ENCODE data around the gene JAKMIP2. TPM values are rescaled to one million over a fixed set of nuclear protein-coding genes. Genes with fewer than 3 reads are reported as not detected.

Gene JAKMIP2
- total and polyA plus RNA-seq, 2 donors from 2014 or later: 0.38 to 0.71 TPM

GRCh38 chr5:147712019-147712418, 70.5 kb downstream of the JAKMIP2 start:
- no peak for DNase-seq
- TF ChIP-seq, protein P1, sequence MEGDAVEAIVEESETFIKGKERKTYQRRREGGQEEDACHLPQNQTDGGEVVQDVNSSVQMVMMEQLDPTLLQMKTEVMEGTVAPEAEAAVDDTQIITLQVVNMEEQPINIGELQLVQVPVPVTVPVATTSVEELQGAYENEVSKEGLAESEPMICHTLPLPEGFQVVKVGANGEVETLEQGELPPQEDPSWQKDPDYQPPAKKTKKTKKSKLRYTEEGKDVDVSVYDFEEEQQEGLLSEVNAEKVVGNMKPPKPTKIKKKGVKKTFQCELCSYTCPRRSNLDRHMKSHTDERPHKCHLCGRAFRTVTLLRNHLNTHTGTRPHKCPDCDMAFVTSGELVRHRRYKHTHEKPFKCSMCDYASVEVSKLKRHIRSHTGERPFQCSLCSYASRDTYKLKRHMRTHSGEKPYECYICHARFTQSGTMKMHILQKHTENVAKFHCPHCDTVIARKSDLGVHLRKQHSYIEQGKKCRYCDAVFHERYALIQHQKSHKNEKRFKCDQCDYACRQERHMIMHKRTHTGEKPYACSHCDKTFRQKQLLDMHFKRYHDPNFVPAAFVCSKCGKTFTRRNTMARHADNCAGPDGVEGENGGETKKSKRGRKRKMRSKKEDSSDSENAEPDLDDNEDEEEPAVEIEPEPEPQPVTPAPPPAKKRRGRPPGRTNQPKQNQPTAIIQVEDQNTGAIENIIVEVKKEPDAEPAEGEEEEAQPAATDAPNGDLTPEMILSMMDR (IDR thresholded peaks at IDR 0.05; ENCODE audit: borderline replicate concordance, extremely low read depth, insufficient read depth): no peak

GRCh38 chr5:147711019-147711418, 71.5 kb downstream of the JAKMIP2 start:
- no peaks in the 10 kb centered on the region for H3K27me3 ChIP-seq (ENCODE audit: control insufficient read depth, insufficient read depth, low read length)
- DNase-seq (no peak), FAIRE-seq (no peak)
- H3K9me3 ChIP-seq (ENCODE audit: control insufficient read depth in 2 of 3, insufficient read depth in 1 of 3, low read length in 3 of 3): no peaks in the 10 kb centered on the region
- H3K9ac ChIP-seq (ENCODE audit: low read length in 3 of 3): no peak overlapping the region
- no peaks in the 10 kb centered on the region for H3K4me1 ChIP-seq (ENCODE audit: control insufficient read depth in 2 of 3, insufficient read depth in 2 of 3, low read depth in 1 of 3, low read length in 3 of 3)
- no peak overlapping the region for H3K4me3 ChIP-seq (ENCODE audit: low read length in 3 of 3)
- H3K27ac ChIP-seq (ENCODE audit: low read depth in 2 of 2, low read length in 2 of 2): no peak overlapping the region
- no peaks in the 10 kb centered on the region for H3K36me3 ChIP-seq (ENCODE audit: control insufficient read depth in 2 of 3, insufficient read depth in 3 of 3, low read length in 3 of 3)
- intact Hi-C loops (cut with DNase I): no loop called here
- TF ChIP-seq, protein P1 (IDR thresholded peaks at IDR 0.05; ENCODE audit: borderline replicate concordance, extremely low read depth, insufficient read depth): no peak

More at GRCh38 chr5:147712019-147712418, 70.5 kb downstream of the JAKMIP2 start:
- intact Hi-C loops (cut with DNase I): no loop called here
- no peak overlapping the region for H3K9ac ChIP-seq (ENCODE audit: low read length in 3 of 3)
- FAIRE-seq: no peak
- H3K9me3 ChIP-seq (ENCODE audit: control insufficient read depth in 2 of 3, insufficient read depth in 1 of 3, low read length in 3 of 3): no peaks in the 10 kb centered on the region
- no peaks in the 10 kb centered on the region for H3K4me1 ChIP-seq (ENCODE audit: control insufficient read depth in 2 of 3, insufficient read depth in 2 of 3, low read depth in 1 of 3, low read length in 3 of 3)
- no peaks in the 10 kb centered on the region for H3K27me3 ChIP-seq (ENCODE audit: control insufficient read depth, insufficient read depth, low read length)
- no peak overlapping the region for H3K4me3 ChIP-seq (ENCODE audit: low read length in 3 of 3)
- H3K27ac ChIP-seq (ENCODE audit: low read depth in 2 of 2, low read length in 2 of 2): no peak overlapping the region
- no peaks in the 10 kb centered on the region for H3K36me3 ChIP-seq (ENCODE audit: control insufficient read depth in 2 of 3, insufficient read depth in 3 of 3, low read length in 3 of 3)

GRCh38 chr5:147708708-147709107, 73.8 kb downstream of the JAKMIP2 start:
- Histone ChIP-seq H3K27ac (ENCODE audit: low read depth in 2 of 2, low read length in 2 of 2) (no peak overlapping the region), H3K4me3 (ENCODE audit: low read length in 3 of 3) (no peak overlapping the region), H3K27me3 (ENCODE audit: control insufficient read depth, insufficient read depth, low read length) (no peaks in the 10 kb centered on the region), H3K9me3 (ENCODE audit: control insufficient read depth in 2 of 3, insufficient read depth in 1 of 3, low read length in 3 of 3) (no peaks in the 10 kb centered on the region), H3K9ac (ENCODE audit: low read length in 3 of 3) (no peak overlapping the region), H3K36me3 (ENCODE audit: control insufficient read depth in 2 of 3, insufficient read depth in 3 of 3, low read length in 3 of 3) (no peaks in the 10 kb centered on the region), H3K4me1 (ENCODE audit: control insufficient read depth in 2 of 3, insufficient read depth in 2 of 3, low read depth in 1 of 3, low read length in 3 of 3) (no peaks in the 10 kb centered on the region)
- intact Hi-C loops (cut with DNase I): no loop called here
- TF ChIP-seq, protein P1 (IDR thresholded peaks at IDR 0.05; ENCODE audit: borderline replicate concordance, extremely low read depth, insufficient read depth): no peak
- DNase-seq (no peak), FAIRE-seq (no peak)

DNA sequence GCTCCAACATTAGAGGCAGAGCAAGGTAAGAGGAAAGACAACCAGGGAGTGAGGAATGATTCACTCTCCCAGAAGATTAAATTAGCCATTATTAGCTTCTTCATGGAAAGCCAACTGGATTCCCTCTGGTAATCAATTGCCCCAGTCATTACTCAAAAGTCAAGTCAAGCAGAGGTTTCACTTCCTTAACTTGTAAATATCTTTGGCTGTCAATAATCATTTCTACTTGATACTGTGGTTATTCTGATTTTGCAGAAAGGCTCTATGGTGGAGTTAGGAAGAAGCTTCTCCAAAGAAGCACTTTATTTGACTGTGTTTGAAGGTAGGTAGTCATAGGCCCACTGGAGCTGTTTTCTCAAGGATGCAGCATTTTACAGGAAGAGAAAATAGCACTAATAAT, 78.0 kb downstream of the JAKMIP2 start:
- Histone ChIP-seq H3K9ac (ENCODE audit: low read length in 3 of 3) (no peak overlapping the region), H3K36me3 (ENCODE audit: control insufficient read depth in 2 of 3, insufficient read depth in 3 of 3, low read length in 3 of 3) (no peaks in the 10 kb centered on the region), H3K27me3 (ENCODE audit: control insufficient read depth, insufficient read depth, low read length) (no peaks in the 10 kb centered on the region), H3K4me1 (ENCODE audit: control insufficient read depth in 2 of 3, insufficient read depth in 2 of 3, low read depth in 1 of 3, low read length in 3 of 3) (no peaks in the 10 kb centered on the region), H3K27ac (ENCODE audit: low read depth in 2 of 2, low read length in 2 of 2) (no peak overlapping the region), H3K4me3 (ENCODE audit: low read length in 3 of 3) (no peak overlapping the region), H3K9me3 (ENCODE audit: control insufficient read depth in 2 of 3, insufficient read depth in 1 of 3, low read length in 3 of 3) (no peaks in the 10 kb centered on the region)
- TF ChIP-seq, protein P1 (IDR thresholded peaks at IDR 0.05; ENCODE audit: borderline replicate concordance, extremely low read depth, insufficient read depth): no peak
- FAIRE-seq: no peak
- intact Hi-C loops (cut with DNase I): no loop called here
- DNase-seq: no peak

All from kidney (tissue), 14 donors.